NCI-H2081 treated with DMSO at 0.1 percent for 48 hours (cell line): Measurements from ENCODE around the gene MRRF.

Experiments used
- DNase-seq: peaks from one replicate; lab custom pipeline; 2025; lab: John Stamatoyannopoulos, UW

MRRF gene, protein sequence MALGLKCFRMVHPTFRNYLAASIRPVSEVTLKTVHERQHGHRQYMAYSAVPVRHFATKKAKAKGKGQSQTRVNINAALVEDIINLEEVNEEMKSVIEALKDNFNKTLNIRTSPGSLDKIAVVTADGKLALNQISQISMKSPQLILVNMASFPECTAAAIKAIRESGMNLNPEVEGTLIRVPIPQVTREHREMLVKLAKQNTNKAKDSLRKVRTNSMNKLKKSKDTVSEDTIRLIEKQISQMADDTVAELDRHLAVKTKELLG

DNA sequence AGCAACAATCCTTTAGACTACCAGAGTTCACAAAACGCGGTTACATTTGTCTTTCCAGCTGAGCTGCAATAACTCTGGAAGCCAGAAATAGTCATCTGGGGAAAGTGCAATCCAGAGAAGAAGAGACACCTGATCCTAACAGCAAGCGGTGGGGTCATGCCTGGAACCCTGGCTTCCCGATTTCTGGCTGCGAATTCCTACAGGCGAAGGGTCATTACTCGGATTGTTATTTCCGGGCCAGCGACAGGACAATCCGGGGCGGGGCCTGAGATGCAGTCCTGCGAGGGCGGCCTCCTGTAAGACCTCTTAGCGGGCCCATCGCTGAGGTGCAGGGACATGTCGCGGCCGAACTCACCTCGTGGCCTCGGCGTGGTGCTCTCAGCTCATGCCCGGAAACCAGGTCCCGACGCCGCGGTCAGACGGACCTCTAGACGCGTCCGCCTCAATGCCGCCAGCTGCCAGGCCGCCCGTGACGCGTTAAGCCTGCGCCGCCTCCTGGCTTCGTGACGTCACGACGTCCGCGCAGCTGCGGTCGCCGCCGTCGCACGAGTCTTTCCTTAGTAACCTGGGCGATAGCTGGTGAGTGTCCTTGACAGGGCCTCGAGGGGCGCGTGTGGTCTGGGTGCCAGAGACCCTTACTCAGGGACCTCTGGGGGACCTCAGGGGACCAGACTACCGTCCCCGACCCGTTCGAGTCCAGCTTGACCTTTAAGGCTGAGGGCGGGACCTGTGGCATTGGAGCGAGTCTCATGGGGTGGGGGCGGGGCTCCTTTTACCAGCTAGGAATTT lies at the start of gene MRRF, which contains the start of gene RBM18:
Gene MRRF, plus strand, starts transcription at position 523 of the 789 bp plus-strand sequence. CDS start 6,010 bp downstream, outside the sequence.
Gene RBM18, minus strand, starts transcription at position 481 of the 789 bp plus-strand sequence. CDS start 3,348 bp downstream, outside the sequence.
- DNase-seq, result peak; percentile 55

DNA sequence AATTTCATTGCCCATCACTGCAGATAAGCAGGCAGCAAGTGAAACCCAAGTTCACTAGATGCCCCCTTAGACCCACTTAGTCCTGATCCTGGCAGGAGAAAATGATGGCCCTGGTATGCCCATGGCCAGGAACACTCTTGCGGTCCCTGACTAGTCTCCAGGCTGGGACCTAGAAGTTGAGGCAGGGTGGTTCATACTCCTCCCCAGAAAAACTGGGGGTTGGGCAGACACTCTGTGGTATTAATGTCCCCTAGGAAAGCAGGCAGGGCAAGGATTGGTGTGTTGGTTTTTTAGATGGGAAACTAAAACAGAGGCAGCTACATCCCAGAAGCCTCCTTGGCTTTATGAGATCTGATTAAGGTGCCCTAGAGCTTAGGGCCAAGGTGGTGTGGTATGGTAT lies 49.0 kb upstream of the MRRF start:
- no peak for DNase-seq

DNA sequence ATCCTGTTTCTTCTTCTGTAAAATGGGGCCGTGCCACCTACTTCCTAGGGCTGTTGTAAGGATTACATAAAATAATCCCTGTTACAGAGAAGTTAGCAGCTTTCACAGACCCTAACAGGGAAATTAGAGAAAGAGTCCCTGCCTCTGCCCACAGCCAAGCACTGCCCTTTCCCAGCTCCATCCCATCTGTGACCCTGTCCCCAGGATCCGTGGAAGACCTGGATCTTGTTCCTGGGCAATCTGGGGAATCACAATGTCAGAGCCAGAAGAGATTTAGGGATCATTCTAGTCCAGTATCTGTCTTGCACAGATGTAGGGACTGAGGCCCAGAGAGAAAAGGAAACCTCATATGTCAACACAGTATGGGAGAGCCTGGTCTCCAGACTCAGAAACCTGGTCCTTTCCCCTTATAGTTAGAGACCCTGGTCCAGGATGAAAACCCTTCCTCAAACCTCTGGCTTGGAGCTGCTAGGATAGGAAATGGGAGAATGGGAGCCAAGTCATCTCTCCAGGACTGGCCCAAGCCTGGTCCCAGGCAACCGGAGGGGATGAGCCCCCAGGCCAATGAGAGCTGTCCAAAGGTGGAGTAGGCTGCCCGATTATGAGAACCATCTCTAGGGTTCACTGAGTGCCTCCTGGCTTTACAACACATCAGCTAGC lies 48.4 kb upstream of the MRRF start:
- no peak for DNase-seq

DNA sequence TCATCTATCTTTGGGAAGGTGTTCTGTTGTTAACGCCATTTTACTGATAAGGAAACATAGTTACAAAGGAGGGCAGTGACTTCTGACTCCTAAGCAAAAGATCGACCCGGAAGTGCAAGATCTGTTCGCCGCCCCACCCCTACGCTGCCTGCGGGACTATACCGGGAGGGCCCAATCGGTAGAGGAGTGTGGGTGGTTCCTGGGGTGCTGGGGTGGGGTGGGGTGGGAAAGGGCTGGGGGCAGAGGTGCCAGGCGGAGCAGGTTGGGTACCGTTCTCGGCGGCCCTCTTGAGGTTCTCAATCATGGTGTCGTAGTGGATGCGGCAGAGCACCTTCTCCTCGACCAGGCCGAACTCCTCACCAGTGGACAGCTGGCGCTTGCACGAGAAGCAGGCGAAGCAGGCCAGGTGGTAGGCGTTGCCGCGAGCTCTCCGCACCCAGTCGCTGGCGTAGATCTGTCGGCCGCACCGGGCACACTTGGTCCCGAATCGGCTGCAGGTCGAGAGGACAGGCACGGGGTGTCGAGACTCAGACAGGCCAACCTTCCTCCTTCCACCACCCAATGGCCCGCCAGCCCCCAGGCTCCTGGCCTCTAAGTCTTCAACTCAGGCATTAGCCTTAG lies 47.8 kb upstream of the MRRF start:
- DNase-seq, result no peak

DNA sequence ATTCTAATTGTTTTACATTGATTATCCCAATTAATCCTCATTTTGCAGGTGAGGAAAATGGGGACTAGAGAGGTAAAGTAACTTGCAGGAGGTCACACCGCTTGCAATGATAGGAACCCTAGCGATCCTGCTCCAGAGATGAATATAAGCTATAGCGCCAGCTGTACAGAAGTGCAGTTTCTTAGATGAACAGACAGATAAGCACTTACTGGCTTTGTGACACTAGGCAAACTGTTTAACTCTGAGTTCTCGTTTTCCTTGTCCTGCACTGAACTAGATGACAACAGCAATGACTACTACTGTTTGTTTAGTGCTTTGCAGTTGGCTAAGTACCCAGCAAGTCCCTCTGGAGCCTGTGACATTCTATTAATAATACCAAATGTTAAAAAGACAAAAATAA lies 47.0 kb upstream of the MRRF start:
- no peak for DNase-seq

DNA sequence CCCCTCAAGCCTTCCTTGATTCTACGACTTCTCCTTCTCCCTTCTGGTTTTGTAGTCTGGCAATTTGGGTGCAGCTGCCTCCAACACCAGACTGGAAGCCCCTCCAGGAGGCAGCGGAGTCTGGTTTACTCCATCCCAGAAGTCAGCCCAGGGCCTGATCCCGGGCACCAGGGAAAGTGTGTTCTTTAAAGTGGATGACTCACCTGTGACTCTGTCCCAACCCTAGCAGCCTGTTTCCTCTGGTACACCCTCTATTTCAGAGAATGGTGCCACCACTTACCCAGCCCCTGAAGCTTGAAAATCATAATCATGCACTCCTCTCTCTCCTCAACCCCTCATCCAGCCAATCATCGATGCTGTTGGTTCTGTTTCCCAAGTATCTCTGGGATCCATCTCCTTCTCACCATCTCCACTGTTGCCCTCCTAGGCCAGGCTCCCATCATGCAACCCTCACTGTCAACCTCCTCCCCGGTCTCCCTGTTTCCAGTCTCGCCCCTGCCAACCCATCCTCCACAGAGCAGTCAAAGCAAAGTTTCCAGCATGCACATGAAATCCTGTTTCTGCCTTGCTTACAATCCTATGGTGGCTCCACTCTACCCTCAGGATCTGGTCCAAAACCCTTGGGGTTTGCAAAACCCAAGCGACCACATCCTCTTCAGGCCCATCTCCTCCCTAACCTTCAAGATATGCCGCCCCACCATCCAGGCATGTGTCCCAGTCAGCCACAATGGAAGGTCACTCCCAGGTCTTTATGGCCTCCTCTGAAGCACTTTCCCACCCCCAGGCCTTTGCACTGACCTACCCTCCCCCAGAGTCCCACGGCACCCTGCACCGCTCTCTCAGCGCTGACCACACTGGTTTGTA lies 46.4 kb upstream of the MRRF start:
- DNase-seq, result no peak

DNA sequence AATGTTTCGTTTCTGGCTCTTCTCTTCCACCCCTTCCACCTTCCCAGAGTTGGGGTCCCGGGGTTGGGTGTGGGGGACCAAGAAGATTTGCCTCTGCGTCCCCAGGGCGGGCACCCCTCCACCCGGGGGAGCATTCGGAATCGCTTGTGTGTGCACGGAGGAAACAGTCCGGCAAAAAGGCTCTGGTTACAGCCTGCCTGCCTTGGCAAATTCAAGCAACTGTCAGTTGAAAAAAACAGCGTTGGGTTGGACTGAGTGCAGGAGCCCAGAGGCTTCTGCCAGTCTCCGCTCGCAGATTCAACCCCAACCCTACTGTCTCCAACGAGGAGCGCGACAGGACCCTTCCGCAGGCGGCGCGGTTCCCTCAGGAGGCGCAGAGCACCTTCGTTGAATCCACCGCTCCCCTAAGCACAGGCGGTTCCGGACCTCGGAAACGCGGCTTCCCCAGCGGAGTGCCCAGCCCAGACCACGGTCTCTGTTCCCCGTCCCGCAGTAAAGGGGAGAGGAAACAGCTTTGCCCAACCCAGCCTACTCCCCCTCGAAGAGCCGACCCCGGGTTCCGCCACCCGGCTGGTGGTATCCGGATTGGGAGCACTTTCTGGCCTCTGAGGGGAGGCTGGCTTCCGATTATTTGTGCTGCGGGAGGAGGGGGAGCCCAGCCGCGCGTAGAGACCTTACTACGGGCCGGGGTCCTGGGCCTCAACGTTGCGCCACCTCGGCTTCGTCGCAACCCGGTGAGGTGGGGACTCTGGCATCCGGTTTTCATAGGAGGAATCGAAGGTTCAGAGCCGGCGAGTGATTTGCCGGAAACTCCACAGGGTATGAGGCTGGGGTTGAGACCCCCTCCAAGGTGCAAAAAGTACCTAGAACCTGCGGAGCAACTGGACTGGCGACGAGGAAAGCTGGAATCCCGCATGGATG lies 45.5 kb upstream of the MRRF start:
- no peak for DNase-seq

DNA sequence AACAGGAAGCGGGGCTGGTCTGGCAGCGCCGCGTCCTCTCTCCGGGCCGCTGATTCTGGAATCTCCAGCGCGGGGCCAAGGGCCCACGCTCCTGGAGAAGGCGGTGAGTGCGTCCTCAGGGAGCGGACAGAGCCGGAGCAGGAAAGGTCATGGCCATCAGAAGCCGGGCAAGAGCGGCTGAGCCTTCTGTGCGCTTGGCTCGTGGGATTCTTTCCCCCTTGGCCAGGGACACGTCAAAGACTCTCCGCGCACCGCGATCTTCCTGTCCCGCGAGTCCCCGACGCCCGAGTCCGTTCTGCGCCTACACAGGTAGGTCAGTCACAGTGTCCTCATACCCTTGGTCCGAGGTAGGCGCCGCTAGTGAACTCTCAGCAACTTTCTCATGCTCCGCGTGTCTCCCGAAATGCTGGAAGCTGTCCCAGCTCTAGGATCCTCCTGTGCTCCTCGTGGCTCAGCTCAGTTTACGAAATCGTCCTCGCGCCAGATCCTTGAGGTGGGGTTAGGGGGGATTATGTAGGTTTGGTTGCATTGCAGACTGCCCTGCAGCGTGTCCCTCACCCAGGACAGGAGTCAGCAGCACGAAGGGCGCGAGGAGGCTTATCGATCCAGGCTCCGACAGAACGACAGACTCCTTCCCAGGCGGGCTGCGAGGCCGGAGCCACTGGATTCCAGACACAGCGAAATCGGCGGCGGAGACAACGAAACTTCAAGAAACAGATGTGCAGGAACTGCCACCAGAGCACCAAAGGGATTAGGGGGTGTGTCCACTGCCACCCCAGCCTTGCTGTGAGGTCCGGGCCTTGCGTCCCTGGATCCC lies 44.6 kb upstream of the MRRF start:
- no peak for DNase-seq

DNA sequence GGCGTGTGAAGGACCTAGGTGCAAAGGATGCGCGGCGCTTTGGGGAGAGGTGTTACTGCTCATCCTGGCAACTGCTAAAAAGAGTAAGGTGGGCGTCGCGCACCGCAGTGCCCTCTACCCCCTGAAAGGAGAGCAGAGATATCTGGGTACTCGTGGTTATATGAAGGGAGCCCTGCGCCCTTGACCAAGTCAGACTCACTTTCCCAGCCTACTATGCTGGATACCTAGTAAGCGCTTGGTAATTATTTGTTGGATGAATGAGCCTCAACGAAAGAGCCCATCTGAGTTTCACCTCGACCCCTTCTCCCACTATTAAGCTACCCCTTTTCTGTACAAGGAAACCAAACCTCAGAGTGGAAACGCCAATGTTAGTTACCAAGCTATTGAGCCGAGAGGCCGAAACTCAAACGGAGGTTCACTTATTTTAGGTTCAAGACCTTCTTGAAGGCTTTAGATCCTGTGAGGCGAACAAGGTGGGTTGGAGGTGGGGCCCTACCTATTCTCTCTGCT lies 44.0 kb upstream of the MRRF start:
- DNase-seq, result no peak

DNA sequence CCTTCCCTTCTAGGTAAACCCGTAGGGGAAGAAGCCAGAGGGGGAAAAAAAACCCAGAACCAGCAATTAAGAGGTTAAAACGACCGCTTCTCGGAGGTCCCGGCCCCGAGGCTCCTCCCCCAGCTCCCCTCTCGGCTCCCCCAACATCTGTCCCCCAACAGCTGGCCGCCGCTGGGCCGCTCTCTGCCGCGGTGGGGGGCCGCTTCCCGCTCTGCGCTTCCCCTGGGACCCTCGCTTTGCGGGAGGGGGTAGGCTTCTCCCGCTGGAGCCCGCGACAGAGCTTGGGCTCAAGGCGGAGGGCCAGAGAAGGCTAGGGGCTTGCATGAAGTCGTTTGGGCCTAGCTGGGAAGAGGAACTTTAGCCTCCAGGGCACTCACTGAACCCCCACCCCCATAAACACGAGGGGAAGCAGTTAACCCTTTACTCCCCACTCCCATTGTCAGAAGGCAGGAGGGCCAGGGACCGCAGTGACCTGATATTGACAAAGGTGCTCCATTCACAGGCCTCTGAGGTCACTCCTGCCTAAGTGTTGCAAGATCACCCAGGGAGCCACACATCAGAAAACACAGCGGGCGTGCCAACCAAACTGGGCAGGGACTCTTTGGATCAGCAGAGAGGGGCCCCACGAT lies 43.4 kb upstream of the MRRF start:
- DNase-seq, result no peak

DNA sequence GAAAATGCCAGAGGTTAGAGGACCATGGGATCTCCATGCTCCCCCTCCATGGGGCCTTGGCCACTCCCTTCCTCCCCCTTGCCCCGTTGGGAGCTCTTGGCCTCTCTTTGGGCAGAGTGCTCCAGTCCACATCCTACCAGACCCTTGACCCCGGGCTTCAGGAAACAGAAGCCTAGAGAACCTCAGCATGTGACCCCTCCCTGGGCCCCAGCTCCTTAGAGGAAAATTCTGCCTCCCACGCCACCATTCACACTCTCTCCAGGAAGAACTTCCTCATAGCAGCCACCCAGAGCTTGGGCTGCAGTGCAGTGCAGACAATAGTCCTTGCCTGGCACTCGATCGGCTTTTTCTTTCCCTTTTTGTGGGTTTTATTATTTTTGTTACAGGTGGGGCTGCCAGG lies 41.9 kb upstream of the MRRF start:
- DNase-seq, result no peak

DNA sequence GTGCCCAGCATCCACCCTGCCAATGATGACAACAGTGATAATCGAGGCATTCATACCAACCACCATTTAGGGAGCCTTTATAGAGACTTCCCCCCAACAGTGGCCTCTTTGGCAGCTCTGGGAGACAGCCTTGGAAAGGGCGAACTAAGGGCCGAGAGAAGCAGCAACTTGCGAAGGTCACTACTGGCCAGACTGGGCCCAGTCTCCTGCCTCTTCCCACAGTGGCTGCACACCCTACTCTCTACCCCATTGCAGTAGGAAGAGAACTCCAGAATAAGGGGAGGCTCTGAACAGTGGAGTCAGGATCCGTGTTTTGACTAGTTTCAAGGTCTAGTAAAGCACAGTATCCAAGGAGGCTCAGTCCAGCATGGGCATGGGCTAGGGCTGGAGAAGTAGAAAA lies 41.2 kb upstream of the MRRF start:
- no peak for DNase-seq

DNA sequence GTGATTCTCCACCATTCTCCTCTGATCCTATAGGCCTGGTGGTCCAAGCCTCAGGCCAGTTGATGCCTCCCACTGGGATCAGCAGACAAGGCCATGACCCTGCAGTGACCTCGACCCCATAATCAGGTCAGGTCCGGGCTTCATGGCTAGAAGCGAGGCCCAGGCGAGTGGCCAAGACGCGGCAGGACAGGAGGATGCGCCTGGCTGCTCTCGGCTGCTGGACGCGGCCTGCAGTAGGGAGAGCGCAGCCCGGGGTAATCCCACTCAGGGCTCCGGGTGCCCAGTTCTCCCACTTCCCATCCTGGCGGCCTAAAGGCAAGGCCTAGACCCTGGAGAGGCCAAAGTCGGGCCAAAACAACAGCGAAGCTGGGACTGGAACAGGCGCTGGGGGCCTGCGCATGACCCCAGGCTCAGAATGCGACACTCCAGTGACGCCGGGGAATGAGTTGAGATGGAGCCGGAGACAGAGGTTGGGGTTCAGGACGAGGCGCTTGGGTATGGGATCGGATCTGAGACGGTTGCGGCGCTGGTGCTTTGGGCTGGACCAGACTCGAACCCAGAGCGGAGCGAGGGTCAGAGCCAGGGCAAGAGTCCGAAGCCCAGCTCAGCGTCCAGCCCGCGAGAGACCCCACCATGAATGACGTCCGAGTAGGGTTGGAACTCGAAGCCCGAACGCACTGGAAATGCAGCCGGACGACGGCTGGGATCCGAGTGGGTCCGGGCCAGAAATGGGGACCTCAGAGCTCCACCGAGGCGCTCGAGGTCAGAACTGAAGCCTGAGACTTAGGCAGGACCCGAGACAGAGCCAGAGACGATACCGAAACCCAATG lies 39.2 kb upstream of the MRRF start:
- no peak for DNase-seq

DNA sequence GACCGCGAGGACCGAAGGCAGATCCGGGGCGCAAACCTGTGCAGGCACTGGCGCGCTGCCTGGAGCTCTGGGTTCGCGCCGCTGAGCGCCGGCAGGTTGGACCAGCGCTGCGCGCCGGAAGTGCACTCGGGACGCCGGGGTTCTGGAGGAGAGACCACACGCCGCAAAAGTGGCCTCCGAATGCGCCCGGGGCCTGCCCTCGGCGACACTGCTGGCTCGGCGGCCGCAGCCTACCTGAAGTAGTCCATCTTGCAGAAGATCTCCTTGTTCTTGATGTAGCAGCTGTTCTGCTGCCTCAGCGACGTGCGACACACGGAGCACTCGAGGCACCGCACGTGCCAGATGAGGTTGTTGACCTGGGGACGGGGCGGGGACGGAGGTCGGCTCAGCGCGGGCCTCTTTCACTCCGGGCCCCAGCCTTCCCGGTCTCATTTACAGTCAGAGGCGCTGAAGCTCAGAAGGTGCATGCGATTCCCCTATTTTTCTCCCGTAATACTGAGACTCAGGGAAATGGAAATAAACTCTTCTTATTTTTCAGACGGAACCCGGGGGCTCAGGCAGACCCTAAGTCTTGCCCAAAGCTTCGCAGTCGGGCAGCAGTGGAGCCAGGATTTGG lies 38.4 kb upstream of the MRRF start:
- no peak for DNase-seq

DNA sequence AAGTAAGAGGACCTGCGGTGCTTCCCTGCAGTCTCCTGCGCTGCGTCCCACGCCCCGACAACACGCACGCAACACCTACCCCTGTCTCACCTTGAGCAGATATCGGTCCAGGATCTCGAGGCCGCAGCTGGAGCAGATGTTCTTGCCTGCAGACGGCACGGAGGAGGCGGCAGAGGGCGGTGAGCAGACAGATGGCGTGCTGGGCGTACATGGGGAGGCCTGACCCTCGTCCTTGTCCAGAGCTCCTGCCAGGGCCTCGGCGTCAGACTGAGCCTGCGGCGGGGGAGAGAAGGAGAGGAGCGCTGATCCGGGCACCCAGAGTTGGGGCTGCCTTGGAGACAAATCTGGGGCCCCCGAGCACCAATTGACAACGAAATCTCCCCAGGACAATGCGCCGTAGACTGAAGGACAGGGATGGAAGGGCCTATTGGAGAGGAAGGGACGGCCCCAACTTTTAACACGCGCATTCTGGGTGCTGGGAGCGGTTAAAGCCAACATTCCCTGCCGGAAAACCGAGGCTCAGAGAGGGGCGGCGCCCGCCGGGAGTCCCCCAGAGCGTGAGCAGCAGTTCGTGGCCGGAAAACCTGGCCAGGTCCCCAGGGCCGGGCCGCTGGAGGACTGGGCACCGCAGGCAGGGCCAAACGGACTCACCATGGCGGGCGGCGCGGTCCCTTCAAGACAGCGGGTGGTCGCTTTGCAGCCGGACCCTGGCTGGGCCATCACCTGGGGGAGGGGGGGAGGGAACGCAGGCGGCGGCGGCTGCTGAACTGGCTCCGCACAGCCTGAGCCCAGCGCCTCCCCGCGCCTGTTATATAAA lies 37.7 kb upstream of the MRRF start:
- DNase-seq, result no peak

DNA sequence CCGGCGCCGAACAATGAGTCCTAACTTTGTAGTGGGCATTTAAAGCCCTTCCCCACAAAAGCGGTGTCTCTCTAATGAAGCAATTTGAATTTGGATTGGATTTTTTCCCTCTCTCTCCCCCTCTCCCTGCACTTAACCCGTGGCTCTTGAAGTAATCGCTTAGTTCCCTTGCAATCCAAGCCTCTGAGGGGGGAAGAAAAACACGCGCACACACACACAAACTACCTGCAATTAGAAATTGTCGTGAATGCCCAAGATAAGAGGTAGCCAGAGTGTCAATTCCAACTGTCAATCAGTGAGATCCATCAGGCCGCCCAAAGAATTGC lies 37.1 kb upstream of the MRRF start:
- DNase-seq, result no peak

DNA sequence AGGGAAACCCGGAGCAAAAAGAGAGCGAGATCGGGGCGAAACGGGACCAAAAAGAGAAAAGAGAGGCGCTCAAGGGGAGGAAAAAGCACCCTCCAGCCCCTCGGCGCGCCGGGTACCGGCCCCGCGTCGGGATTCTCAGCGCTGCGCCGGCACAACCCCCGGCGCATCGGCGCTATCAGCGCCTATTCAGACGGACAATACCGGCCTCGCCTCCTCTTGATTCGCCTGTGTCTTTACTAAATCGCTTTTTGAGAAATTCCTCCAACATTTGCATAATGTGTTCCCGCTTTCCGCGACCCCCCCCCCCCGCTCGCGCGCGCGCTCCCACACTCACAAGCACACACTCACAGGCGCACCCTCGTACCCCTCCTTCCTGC lies 36.5 kb upstream of the MRRF start:
- DNase-seq, result no peak
